PC-3 (cell line): ENCODE data around the gene SULT1C2.

ENCODE experiments used
- CTCF ChIP-seq: fragments of 300-600 bp; sonication (generic); conservative IDR thresholded peaks from 2 replicates; pipeline ENCODE4 v1.5.1; 2017; ENCODE audit warnings: antibody characterized with exemption, low read depth, mild to moderate bottlenecking, low read length
- EZH2 ChIP-seq: fragments of 300-600 bp; sonication (generic); IDR thresholded peaks from one replicate; pipeline ENCODE4 v1.6.1; 2017; ENCODE audit warnings: antibody characterized with exemption, mild to moderate bottlenecking, low read length; ENCODE audit not compliant: unreplicated experiment

- no peak for TF ChIP-seq CTCF
- TF ChIP-seq EZH2 = no peak
These were observed 3.1 kb upstream of the SULT1C2 start for GRCh38 chr2:108285616-108286015.
